Measurements from ENCODE around the gene MLST8.

The MLST8 gene

DNA sequence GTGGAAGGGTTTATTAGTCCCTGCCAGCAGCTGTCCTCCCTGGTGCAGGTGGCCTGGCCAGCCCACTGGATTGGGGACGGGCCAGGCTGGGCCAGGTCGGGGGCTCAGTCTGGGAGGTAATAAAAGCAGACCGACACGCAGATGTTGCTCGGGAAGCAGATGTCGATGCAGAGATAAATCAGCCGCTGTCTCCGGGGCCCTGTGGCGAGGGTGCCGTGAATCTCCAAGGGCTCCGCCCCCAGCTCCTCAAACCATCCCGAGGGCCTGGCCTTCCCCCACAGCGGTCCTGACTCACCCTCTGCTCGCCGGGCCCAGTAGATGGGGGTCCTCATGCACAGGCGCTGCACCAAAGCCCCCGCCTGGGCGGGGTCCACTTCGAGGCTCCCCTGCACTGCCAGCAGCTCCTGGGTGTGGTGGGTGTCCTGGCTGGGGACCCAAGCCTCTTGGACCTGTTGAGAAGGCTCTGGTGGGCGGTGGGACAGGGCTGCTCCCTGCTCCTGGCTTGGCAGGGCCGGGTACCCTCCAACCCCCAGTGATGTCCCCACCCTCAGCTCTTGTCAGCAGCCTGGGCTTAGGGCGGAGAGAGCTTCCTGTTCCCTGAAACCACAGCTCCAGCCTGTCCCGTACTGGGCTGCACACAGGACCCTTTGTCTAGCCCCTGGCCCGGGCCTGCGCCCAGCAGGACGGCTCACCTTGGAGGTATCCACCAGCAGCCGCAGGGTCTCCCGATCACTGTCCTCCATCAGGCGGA is 4.2 kb downstream of the MLST8 start:
- no peak for DNase-seq (ENCODE audit: low read depth)

DNA sequence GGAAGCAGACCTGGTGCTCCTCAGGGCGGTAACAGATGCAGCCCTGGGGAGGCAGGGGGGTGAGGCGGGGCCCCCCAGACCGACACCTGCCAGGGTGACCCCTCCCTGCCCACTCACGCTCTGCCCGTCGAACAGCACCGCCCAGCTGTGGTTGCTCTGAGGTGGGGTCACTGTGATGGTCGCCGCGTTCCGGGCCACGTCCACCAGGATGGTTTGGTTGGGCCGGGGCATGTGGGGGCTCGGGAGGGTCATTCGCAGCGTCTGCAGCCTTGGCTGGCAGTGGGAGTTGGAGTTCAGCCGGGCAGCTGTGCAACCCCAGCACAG is 4.7 kb downstream of the MLST8 start:
- DNase-seq (ENCODE audit: low read depth) = no peak

DNA sequence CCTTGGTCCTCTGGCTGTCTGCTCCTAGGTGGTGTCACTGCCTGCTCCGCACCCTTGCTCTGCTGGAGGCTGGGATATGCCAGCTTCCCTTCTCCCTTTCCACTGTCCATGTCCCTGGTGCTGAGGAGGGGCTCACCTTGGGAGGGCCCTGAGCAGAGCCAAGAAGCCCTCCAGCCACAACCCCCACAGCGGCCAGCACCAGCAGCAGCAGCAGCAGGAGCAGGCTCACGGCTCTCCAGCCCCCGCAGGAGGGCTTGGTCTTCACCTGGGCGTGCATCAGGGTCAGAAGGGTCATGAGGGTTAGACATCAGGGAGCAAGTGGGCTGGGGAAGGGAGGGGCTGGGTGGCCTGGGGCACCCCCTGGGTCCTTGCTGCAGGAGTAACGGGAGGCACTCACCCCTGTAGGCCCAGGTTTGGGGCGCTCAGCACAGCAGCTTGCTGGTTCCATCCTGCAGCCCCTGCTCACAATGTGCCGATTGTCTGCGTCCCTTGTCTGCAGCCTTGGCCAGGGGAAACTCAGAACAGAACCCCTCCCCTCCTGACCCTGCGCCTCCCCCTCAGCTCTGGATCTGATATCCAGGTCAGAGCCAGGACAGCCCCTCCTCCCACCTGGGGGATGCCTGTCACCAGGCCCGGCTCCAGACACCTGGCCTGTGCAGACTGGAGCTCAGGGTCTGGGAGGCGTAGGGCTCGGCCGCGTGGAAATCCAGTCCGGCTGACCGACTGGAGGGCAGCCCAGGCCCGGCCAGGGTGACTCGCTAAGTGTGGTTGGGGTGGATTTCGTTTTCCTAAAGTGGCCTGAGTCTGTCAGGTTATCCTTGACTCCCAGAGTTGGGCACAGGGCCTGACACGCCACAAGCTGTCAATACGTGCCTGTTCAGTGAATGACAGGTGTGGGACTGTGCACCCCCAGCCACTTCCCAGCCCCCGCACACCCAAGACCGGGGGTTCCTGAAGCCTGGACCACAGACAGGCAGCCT is 5.4 kb downstream of the MLST8 start, which contains the start of gene BRICD5:
Gene BRICD5, minus strand, starts transcription at position 478 of the 980 bp plus-strand sequence. Its CDS starts 30 bp downstream, at position 448.
- DNase-seq (ENCODE audit: low read depth) = no peak

DNA sequence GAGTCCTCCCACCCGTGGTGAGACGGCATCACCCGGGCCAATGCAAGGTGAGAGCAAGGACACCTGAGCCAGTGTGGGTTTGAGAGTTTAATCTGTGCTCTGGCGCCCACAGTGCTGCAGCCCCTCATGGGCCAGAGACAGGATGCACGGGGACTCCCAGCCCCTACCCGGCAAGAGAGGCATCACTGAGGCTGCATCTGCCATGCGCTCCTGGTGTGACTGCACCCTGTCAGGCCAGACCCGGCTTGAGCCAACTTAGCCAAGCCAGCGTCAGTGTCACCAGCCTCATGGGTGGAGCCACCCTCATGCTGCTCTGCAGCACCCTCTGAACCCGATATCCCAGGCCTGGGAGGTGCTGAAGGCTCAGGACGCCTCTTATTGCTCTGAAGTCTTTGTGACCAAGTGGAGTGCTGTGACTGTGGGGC is 6.7 kb downstream of the MLST8 start:
- DNase-seq (ENCODE audit: low read depth) = no peak

DNA sequence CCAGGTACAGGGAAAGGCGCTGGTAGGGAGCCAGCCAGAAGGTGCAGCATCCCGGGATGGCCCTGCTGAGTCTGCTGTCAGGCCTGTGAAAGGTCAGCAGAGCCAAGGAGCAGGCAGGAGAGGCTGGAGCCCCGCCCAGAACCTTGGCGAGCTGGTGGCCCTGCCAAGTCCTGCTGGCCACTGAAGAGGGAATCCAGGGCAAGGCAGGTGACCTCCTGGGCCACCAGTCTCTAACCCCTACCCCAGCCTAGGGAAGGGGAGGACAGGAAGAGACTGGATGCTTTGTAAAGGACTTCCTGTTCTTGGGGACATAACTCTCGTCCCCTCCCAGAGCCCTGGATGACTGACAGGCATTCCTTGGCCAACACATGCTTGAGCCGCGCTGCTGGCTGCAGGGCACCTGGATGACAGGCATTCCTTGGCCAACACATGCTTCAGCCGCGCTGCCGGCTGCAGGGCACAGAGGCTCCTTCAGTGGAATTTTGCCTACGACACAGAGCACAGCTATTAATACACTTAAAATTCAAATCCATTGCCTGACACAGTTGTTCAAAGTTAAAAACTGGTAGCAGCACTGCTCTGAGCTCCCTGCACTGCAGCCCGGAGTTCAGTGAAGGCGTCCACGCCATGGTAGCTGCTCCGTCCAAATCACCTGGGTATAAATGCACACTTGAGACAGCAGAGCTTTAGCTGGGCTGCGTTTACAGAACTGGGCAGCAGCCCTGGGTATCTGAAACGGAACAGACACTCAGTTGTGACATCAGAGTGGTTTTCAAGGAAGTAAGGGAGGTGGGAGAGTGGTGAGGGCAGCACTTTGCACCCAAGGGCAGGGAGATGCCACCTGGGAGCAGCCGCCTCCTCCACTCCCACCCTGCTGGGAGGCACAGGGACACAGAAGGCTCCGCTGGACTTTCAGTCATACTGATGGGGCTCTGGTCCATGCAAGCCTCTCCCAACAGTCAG is 7.4 kb downstream of the MLST8 start:
- DNase-seq (ENCODE audit: low read depth) = no peak

DNA sequence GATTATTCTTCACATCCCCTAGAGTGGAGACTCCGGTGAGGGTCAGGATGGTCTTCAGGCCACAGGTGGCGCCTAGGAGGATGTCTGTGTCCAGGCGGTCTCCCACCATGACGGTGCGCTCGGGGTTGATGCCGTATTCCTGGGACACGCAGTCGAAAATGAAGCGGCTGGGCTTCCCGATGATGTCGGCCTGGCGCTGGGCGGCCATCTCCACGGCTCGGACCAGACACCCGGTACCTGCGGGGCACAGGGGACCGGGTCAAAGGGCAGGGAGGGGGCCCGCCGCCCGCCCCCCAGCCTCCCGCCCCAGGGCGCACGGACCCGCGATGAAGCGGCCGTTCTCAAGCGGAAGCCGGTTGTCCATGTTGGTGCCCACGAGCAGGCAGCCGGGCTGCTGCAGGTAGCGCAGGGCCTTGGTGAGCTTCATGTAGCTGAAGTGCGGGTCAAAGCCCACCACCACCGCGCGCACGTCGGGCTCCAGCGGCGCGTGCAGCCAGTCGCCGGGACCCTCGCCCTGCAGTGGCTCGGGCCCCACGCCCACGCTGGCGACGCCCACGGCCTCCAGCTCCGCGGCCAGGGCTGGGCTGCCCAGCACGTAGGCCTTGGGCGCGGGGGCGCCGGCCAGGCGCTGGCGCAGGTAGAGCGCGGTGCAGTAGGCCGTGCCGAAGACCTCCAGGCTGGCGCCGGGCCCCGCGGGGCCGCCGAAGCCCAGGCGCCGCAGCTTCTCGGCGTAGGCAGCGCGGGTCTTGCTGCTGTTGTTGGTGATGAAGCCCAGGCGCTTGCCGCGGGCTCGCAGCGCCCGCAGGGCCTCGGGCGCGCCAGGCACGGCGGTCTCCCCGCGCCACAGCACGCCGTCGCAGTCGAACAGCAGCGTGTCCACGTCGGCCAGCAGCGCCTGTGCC is 8.8 kb downstream of the MLST8 start:
- DNase-seq (ENCODE audit: low read depth) = no peak

DNA sequence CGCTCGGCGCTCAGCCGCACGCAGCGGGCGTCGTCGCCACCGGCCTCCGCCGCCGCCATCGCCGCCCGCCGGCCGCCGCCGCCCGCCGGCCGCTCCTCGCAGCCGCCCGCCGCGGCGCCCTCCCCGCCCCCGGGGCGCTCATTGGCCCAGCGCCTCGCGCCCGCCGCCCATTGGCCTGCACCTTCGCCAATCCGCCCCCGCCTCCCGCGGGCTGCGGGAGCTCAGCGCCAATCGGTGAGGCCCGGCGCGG is 9.4 kb downstream of the MLST8 start, which contains the start of gene PGP:
Gene PGP, minus strand, starts transcription at position 122 of the 250 bp plus-strand sequence. Its CDS starts 63 bp downstream, at position 59.
- DNase-seq (ENCODE audit: low read depth) = no peak

DNA sequence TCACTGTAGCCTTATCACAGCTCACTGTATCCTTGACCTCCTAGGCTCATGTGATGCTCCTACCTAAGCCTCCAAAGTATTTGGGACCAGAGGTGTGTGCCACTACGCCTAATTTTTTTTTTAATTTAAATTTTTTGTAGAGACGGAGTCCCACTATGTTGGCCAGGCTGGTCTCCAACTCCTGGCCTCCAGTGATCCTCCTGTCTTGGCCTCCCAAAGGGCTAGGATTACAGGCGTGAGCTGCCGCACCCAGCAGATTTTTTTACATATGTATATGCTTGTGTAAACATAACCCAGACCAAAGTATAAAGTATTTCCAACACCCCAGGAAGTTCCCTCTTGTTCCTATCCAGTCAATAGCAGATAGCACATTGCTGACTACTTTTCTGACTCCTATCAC is 11.1 kb downstream of the MLST8 start:
- DNase-seq (ENCODE audit: low read depth) = no peak

DNA sequence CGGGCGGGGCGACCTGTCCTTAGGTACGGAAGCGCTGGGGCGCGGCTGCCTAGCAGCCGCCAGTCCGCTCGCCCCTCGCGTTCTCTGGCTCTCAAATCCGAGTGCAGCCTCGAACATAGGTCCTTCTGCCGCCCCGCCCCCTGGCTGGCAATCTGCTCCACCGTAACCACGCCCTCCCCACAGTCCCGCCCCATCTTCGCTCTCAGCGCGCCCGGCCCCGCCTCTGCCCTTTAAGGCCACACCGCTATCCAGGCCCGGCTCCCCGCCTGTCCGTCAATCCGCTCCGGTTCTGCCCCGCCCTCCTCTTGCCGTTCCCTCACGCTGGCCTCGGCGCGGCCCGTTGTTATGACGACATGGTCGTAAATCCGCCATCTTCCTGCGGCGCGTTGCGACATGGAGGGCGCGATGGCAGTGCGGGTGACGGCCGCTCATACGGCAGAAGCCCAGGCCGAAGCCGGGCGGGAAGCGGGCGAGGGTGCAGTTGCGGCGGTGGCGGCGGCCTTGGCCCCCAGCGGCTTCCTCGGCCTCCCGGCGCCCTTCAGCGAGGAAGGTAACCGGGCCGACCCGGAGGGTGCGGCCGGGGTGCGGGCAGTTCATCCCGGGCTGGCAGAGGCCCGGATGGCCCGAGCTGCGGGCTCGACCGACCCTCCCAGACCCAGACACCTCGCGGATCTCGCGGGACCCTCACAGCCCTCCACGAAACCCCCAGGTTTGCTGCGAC is 18.1 kb downstream of the MLST8 start, which contains the start of gene E4F1:
Gene E4F1, plus strand, starts transcription at position 371 of the 721 bp plus-strand sequence. Its CDS starts 23 bp downstream, at position 394.
- DNase-seq (ENCODE audit: low read depth) = peak; percentile 94

DNA sequence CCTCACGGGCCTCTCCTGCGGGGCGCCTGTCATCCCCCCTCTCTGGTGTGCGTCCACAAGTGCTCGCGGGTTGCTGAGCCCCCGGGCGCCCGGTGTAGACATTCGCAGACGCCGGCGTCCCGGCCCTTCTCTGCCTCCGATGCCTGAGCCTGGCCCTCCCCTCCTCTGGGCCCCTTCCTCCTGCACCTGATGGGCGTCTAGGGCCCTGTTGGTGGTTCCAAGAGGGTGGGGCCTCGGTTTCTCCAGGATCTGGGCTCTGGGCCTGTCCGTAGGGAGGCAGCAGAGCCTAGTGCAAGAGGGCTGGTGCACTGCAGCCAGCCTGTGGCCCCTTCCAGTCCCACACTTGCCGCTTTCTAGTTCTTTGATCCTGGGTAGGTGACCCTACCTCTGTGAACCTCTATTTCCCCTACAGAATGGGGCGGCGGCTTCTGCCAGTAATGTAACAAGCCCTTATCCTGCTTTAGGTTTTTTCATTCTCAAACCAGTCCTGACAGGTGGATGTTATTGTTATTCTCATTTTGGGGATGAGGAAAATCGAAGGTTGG is 18.8 kb downstream of the MLST8 start:
- DNase-seq (ENCODE audit: low read depth) = no peak

DNA sequence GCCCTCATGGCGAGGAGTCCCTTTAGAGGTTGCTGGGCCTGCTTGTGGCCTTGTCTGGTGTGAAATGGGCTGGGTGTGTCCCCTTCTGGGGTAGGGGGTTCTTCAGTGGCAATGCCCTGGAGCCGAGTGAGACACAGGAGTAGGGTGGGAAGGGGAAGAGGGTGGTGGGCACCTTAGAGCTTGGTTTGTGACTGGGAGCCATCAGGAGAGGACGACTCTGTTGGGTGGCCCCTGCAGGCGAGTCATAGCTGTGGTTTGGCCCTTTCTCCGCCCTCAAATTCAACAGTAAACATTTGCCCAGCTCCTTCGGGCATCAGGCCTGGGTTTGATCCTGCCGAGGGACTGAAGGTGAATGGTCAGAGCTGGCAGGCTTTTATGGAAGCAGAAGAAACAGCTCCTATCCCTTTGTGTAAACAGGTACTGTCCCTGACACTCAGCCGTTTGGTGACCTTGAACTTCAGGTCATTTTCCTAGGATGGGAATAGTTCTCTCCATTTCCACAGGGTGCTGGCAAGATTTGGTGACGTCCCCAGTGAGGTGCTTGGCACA is 21.1 kb downstream of the MLST8 start:
- DNase-seq (ENCODE audit: low read depth) = no peak

DNA sequence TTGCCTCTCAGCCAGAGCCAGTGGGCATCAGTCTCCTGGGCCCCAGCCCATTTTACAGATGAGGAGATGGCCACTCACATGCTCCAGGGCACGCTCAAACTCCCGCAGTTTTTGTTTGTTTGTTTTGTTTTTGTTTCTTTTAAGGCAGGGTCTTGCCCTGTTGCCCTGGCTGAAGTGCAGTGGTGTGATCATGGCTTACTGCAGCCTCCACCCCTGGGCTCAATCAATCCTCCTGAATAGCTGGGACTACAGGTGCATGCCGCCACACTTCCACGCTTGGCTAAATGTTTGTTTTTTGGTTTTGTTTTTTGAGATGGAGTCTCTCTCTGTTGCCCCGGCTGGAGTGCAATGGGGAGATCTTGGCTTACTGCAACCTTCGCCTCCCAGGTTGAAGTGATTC is 21.7 kb downstream of the MLST8 start:
- no peak for DNase-seq (ENCODE audit: low read depth)

DNA sequence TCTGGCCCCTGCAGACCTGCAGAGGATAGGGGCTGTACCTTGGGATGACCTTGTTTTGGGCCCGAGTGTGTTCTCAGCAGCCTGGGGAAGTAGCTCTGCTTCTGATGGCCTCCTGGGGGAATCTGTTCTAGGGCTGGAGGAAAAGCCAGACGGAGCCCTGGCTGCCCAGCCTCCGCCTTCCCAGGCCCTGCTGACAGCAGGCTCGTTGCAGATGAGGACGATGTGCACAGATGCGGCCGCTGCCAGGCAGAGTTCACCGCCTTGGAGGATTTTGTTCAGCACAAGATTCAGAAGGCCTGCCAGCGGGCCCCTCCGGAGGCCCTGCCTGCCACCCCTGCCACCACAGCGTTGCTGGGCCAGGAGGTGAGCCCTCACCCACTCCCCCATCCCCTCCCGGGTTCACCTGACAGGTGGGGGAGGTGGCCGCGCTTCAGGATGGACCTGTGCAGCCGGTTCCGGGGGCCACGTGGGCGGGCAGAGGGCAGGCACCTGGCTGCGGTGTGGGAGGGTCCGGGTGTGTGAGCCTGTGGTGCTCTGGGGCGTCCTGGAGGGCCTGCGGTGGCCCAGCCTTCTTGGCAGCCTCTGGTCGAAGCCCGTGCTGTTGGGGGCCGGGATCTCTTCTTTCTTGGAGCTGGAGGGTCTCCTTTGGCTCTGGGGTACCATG is 23.0 kb downstream of the MLST8 start:
- no peak for DNase-seq (ENCODE audit: low read depth)

DNA sequence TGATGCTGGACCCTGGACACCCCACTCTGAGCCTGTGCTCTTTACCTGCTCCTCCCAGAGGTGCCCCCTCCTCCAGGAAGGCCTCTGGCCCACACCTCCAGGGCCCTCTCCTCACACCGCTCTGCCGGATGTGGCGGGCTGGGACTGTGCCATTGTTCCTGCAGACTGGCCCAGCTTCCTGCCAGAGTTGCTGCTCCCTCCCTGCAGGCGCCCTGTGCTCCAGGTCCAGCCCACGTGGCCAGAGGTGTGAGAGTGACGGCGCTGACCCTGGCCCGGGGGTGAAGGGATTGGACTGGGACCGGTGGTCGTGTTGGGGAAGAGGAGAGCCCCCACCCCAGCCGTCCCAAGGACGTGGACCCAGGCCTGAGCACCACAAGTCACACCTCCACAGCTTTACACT is 23.8 kb downstream of the MLST8 start:
- DNase-seq (ENCODE audit: low read depth) = no peak

DNA sequence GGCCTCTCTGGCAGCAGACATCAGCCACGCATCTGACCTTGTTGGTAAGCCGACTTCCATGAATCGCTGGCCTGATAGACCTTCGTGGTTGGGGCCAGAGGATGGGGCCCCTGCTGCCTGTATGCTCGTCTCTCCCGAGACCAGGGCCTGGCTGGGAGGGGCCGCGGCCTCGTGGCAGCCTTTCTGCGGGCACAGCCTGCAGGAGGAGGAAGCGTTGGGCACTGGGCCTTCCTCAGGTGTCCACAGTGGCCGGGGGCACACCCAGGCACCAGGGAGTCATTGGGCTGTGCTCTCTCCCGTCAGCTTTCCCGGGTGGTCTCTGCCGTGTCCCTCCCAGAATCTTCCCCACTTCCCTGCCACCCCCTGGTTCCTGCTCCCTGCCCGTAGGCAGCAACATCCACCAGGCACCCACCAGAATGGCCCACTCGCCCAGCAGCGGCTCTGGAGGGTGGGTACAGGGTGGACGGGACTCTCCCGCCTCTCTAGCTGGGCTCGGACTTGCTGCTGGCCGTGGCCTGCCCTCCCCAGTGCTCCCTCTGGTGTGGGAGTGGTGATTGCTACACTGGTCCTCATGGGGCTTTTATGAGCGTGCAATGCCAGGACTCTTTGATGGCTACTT is 24.5 kb downstream of the MLST8 start:
- no peak for DNase-seq (ENCODE audit: low read depth)

DNA sequence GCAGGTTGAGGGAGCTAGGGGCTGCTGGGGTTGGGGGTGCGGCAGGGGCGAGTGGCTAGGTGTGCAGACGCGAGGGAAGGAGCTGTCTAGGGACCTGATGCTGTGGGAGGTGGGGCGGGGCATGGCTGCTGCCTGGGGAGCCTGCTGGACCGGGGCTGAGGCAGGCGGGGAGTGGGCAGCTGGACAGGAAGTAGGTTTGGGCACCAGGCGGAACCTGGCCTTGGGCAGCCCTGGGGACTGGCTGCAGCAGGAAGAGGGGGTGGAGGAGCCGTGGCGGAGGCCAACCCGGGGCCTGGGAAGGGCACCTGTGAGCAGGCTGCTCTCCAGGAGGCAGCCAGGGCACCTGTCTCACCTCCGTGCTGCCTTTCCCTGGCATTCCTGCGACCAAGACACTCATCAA is 25.1 kb downstream of the MLST8 start:
- no peak for DNase-seq (ENCODE audit: low read depth)

DNA sequence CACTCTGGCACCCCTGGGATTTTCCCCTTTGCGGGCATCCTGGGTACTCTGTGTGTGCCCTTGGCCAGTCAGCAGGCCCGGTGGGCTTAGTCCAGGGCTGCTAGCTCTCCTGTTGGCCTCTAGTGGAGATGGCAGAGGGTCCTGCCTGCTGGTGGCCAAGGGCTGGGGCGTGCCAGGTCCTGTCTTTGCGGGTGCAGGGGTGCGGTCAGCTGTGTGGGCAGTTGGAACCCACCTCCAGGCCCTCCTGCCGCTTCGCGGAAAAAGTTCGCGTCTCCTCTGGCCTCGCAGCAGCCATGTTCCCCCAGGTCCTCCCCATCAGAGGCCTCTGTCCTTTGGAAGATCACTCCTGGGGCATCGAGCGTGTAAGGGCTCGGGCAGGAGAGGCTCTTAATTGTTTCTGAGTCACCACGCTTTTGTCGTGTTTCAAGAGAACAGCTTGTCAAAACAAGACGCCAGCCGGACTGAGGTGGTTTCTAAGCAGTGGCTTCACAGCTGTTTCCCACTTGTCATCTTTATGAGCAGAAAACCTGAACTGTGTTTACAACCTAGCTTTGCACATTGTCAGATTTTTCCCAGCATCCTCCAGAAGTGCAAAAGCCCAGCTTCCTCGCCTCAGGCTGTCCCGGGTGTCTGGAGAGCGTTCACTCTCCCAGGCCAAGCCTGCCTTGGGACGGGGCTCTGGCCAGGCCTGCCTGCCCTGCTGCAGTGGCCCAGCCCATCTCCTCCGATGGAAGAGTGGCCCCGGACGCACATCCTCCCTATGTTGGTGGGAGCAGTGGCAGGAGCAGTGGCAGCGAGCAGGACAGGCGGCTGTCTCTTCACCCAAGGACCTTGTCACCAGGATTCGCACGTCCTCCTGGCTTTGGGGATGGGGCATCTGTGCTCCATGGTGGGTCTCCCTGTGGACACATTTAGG is 26.0 kb downstream of the MLST8 start:
- DNase-seq (ENCODE audit: low read depth) = no peak

Measured in HS-27A (cell line).